Neural cell (in vitro differentiated cells): ENCODE measurements around the gene SMPD3. TPM values are rescaled to one million over a fixed set of nuclear protein-coding genes. Genes with fewer than 3 reads are reported as not detected.

Experiments
- H2AFZ ChIP-seq: fragments of 200-600, 300-800 bp; sonication (generic), shearing (Covaris generic); 2 replicates; pipeline ENCODE4 v1.6.0; 2014; ENCODE audit warnings: low read depth, mild to moderate bottlenecking, antibody characterized with exemption, low read length, moderate library complexity
- H3F3A ChIP-seq: fragments of 200-600 bp; shearing (Covaris generic); 2 replicates; pipeline ENCODE4 v1.6.1; 2016; ENCODE audit warnings: mild to moderate bottlenecking, moderate library complexity, mixed read lengths, antibody characterized with exemption, low read length; ENCODE audit not compliant: insufficient read depth, poor library complexity, severe bottlenecking
- H3K27ac ChIP-seq: fragments of 200-600, 300-800 bp; sonication (generic), shearing (Covaris generic); 2 replicates; pipeline ENCODE4 v1.5.1; 2014; ENCODE audit warnings: mild to moderate bottlenecking, low read length, moderate library complexity
- H3K27me3 ChIP-seq: fragments of 300-800, 200-600 bp; sonication (generic), shearing (Covaris generic); 2 replicates; pipeline ENCODE4 v1.6.0; 2014; ENCODE audit warnings: mild to moderate bottlenecking, low read depth, low read length, moderate library complexity; ENCODE audit not compliant: insufficient read depth
- H3K36me3 ChIP-seq: fragments of 300-800, 200-600 bp; sonication (generic), shearing (Covaris generic); 2 replicates; pipeline ENCODE4 v1.5.1; 2014; ENCODE audit warnings: mild to moderate bottlenecking, antibody characterized with exemption, low read length, moderate library complexity; ENCODE audit not compliant: insufficient read depth
- H3K4me2 ChIP-seq: fragments of 300-800, 200-600 bp; sonication (generic), shearing (Covaris generic); 2 replicates; pipeline ENCODE4 v1.6.0; 2014; ENCODE audit warnings: mild to moderate bottlenecking, low read length
- H3K4me3 ChIP-seq: fragments of 300-800, 200-600 bp; sonication (generic), shearing (Covaris generic); 2 replicates; pipeline ENCODE4 v1.5.1; 2014; ENCODE audit warnings: mild to moderate bottlenecking, low read length, moderate library complexity
- H3K79me2 ChIP-seq: fragments of 200-600 bp; shearing (Covaris generic); replicated peaks from 2 replicates; pipeline ENCODE4 v1.6.0; 2014; ENCODE audit warnings: mild to moderate bottlenecking, low read length, moderate library complexity; ENCODE audit not compliant: insufficient read depth
- H3K9ac ChIP-seq: fragments of 300-800, 200-600 bp; sonication (generic), shearing (Covaris generic); 2 replicates; pipeline ENCODE4 v1.6.1; 2016; ENCODE audit warnings: mild to moderate bottlenecking, low read length, mixed read lengths
- H3K9me2 ChIP-seq: fragments of 200-600 bp; shearing (Covaris generic); 2 replicates; pipeline ENCODE4 v1.6.1; 2016; ENCODE audit warnings: mild to moderate bottlenecking, low read length, mixed read lengths; ENCODE audit not compliant: insufficient read depth
- H3K9me3 ChIP-seq: fragments of 200-600, 300-800 bp; sonication (generic), shearing (Covaris generic); 2 replicates; pipeline ENCODE4 v1.6.1; 2016; ENCODE audit warnings: mild to moderate bottlenecking, mixed run types, low read length, moderate library complexity, mixed read lengths
- H4K20me1 ChIP-seq: fragments of 200-600 bp; shearing (Covaris generic); 2 replicates; pipeline ENCODE4 v1.6.1; 2016; ENCODE audit warnings: mild to moderate bottlenecking, mixed run types; ENCODE audit not compliant: insufficient read depth
- EP300 ChIP-seq: fragments of 450-650 bp; conservative IDR thresholded peaks from 2 replicates; pipeline ENCODE4 v1.6.1; 2014; ENCODE audit warnings: antibody characterized with exemption, mild to moderate bottlenecking, moderate library complexity; ENCODE audit not compliant: poor library complexity, severe bottlenecking
- EZH2 ChIP-seq: fragments of 200-600, 300-800 bp; shearing (Covaris generic), sonication (generic); IDR thresholded peaks from 2 replicates; pipeline ENCODE4 v1.6.1; 2014; ENCODE audit warnings: antibody characterized with exemption, low read length, borderline replicate concordance, mild to moderate bottlenecking; ENCODE audit not compliant: insufficient read depth, poor library complexity, severe bottlenecking
- MXI1 ChIP-seq: fragments of 450-650 bp; conservative IDR thresholded peaks from 2 replicates; pipeline ENCODE4 v1.6.1; 2014; ENCODE audit warnings: antibody characterized with exemption, mild to moderate bottlenecking; ENCODE audit not compliant: poor library complexity, severe bottlenecking
- POLR2AphosphoS5 ChIP-seq: IDR thresholded peaks from 2 replicates; pipeline ENCODE4 v1.6.1; 2012
- RAD21 ChIP-seq: fragments of 450-650 bp; conservative IDR thresholded peaks from 2 replicates; pipeline ENCODE4 v1.6.1; 2014; ENCODE audit warnings: antibody characterized with exemption, mild to moderate bottlenecking, moderate library complexity
- SMC3 ChIP-seq: fragments of 450-650 bp; conservative IDR thresholded peaks from 2 replicates; pipeline ENCODE4 v1.6.1; 2014; ENCODE audit warnings: antibody characterized with exemption, mild to moderate bottlenecking, moderate library complexity; ENCODE audit not compliant: poor library complexity
- TAF1 ChIP-seq: IDR thresholded peaks from 2 replicates; pipeline ENCODE4 v1.6.1; 2012; ENCODE audit warnings: low read depth
- polyA plus RNA-seq: library from polyadenylated mRNA; depleted of rRNA; stranded (reverse); fragments of >200 nt; gene quantifications from 2 replicates; pipeline ENCODE4 v1.2.3, GENCODE V29; 2014
- TF ChIP-seq, protein P1 (sequence below): IDR thresholded peaks from 2 replicates; pipeline ENCODE4 v1.6.1; 2012; ENCODE audit warnings: borderline replicate concordance
- TF ChIP-seq, protein P2 (sequence below): fragments of 450-650 bp; IDR thresholded peaks from 2 replicates; pipeline ENCODE4 v1.5.1; 2014; ENCODE audit warnings: antibody characterized with exemption, mild to moderate bottlenecking, moderate library complexity; ENCODE audit not compliant: poor library complexity, severe bottlenecking

SMPD3 gene
- polyA plus RNA-seq, 1 donor from 2014 or later: 42.7 TPM

DNA sequence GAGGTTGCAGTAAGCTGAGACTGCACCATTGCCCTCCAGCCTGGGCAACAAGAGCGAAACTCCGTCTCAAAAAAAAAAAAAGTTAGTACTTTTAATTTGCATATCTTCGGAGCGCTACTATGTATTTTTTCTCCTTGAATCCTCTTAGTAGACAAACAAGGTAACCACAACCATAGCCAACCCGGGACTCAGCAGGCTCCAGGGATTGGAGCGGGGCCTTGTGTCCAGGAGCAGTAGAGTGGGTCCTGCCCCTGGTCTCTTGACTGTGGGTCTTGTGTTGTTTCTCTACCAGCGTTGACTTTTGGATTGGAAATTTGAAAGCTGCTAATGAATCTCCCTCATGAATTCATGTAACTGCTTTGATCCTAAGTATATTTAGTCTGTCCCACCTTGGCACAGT, 105.2 kb downstream of the SMPD3 start:
- Histone ChIP-seq H3F3A (no peaks in the 10 kb centered on the region), H3K27me3 (no peaks in the 10 kb centered on the region), H3K9ac (no peak overlapping the region), H2AFZ (no peak overlapping the region), H3K27ac (no peak overlapping the region), H3K4me2 (no peak overlapping the region), H4K20me1 (no peaks in the 10 kb centered on the region), H3K9me2 (no peaks in the 10 kb centered on the region), H3K79me2 (no peaks in the 10 kb centered on the region), H3K36me3 (no peaks in the 10 kb centered on the region), H3K9me3 (no peaks in the 10 kb centered on the region), H3K4me3 (no peak overlapping the region)
- TF ChIP-seq, protein P1, sequence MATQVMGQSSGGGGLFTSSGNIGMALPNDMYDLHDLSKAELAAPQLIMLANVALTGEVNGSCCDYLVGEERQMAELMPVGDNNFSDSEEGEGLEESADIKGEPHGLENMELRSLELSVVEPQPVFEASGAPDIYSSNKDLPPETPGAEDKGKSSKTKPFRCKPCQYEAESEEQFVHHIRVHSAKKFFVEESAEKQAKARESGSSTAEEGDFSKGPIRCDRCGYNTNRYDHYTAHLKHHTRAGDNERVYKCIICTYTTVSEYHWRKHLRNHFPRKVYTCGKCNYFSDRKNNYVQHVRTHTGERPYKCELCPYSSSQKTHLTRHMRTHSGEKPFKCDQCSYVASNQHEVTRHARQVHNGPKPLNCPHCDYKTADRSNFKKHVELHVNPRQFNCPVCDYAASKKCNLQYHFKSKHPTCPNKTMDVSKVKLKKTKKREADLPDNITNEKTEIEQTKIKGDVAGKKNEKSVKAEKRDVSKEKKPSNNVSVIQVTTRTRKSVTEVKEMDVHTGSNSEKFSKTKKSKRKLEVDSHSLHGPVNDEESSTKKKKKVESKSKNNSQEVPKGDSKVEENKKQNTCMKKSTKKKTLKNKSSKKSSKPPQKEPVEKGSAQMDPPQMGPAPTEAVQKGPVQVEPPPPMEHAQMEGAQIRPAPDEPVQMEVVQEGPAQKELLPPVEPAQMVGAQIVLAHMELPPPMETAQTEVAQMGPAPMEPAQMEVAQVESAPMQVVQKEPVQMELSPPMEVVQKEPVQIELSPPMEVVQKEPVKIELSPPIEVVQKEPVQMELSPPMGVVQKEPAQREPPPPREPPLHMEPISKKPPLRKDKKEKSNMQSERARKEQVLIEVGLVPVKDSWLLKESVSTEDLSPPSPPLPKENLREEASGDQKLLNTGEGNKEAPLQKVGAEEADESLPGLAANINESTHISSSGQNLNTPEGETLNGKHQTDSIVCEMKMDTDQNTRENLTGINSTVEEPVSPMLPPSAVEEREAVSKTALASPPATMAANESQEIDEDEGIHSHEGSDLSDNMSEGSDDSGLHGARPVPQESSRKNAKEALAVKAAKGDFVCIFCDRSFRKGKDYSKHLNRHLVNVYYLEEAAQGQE: no peak
- no peak for TF ChIP-seq TAF1
- TF ChIP-seq SMC3: no peak
- TF ChIP-seq EP300: no peak
- no peak for TF ChIP-seq EZH2
- TF ChIP-seq POLR2AphosphoS5: no peak
- no peak for TF ChIP-seq RAD21
- TF ChIP-seq MXI1: no peak
- TF ChIP-seq, protein P2, sequence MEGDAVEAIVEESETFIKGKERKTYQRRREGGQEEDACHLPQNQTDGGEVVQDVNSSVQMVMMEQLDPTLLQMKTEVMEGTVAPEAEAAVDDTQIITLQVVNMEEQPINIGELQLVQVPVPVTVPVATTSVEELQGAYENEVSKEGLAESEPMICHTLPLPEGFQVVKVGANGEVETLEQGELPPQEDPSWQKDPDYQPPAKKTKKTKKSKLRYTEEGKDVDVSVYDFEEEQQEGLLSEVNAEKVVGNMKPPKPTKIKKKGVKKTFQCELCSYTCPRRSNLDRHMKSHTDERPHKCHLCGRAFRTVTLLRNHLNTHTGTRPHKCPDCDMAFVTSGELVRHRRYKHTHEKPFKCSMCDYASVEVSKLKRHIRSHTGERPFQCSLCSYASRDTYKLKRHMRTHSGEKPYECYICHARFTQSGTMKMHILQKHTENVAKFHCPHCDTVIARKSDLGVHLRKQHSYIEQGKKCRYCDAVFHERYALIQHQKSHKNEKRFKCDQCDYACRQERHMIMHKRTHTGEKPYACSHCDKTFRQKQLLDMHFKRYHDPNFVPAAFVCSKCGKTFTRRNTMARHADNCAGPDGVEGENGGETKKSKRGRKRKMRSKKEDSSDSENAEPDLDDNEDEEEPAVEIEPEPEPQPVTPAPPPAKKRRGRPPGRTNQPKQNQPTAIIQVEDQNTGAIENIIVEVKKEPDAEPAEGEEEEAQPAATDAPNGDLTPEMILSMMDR: no peak

DNA sequence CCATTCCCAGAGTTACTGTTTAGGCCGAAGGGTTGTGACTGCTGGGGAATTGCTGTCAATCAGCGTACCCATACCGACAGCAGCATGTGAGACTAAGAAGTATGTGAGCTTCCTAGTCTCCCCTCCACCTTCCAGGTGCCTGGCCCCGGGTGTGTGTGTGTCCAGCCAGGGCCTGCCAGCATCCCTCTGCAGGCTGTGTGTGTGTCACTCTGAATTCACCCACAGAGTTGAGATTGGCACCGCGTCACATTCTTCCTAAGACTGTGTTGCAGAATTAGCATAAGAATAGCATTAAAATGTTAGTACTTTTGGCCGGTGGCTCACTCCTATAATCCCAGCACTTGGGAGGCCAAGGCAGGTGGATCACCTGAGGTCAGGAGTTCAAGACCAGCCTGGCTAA, 105.7 kb downstream of the SMPD3 start:
- no peak overlapping the region for H3K9ac ChIP-seq
- H3K9me2 ChIP-seq: no peaks in the 10 kb centered on the region
- H3F3A ChIP-seq: no peaks in the 10 kb centered on the region
- H3K27ac ChIP-seq: no peak overlapping the region
- no peaks in the 10 kb centered on the region for H3K36me3 ChIP-seq
- H3K9me3 ChIP-seq: no peaks in the 10 kb centered on the region
- H3K79me2 ChIP-seq: no peaks in the 10 kb centered on the region
- H3K4me3 ChIP-seq: no peak overlapping the region
- no peak overlapping the region for H2AFZ ChIP-seq
- H3K27me3 ChIP-seq: no peaks in the 10 kb centered on the region
- TF ChIP-seq, protein P2: no peak
- TF ChIP-seq EP300 (no peak), SMC3 (no peak), TAF1 (no peak), RAD21 (no peak), POLR2AphosphoS5 (no peak), MXI1 (no peak), EZH2 (no peak)
- TF ChIP-seq, protein P1: no peak
- no peak overlapping the region for H3K4me2 ChIP-seq
- no peaks in the 10 kb centered on the region for H4K20me1 ChIP-seq
